SU-DHL-6 (cell line): Measurements from ENCODE around the gene LRP1B.

Source experiments
- H2AFZ ChIP-seq: fragments of 200-600 bp; sonication (generic); 2 replicates; pipeline ENCODE4 v1.6.1; 2014; ENCODE audit warnings: low read depth, mild to moderate bottlenecking, moderate library complexity, mixed read lengths, antibody characterized with exemption, low read length; ENCODE audit not compliant: severe bottlenecking
- H3F3A ChIP-seq: fragments of 200-600 bp; shearing (Covaris generic); 2 replicates; pipeline ENCODE4 v1.6.0; 2016; ENCODE audit warnings: antibody characterized with exemption, mild to moderate bottlenecking; ENCODE audit not compliant: insufficient read depth
- H3K27ac ChIP-seq: fragments of 200-600 bp; sonication (generic); 2 replicates; pipeline ENCODE4 v1.5.1; 2016; ENCODE audit warnings: low read depth, mild to moderate bottlenecking, low read length, moderate library complexity, mixed read lengths
- H3K27me3 ChIP-seq: fragments of 200-600 bp; sonication (generic), shearing (Covaris generic); 2 replicates; pipeline ENCODE4 v1.6.0; 2014; ENCODE audit warnings: mild to moderate bottlenecking, low read length
- H3K36me3 ChIP-seq: fragments of 200-600 bp; sonication (generic); 2 replicates; pipeline ENCODE4 v1.6.1; 2014; ENCODE audit warnings: mild to moderate bottlenecking, low read length, mixed read lengths
- H3K4me2 ChIP-seq: fragments of 300-600, 200-600 bp; shearing (Covaris generic), sonication (generic); 2 replicates; pipeline ENCODE4 v1.6.0; 2014; ENCODE audit warnings: low read length, low read depth, mild to moderate bottlenecking; ENCODE audit not compliant: poor library complexity, severe bottlenecking
- H3K4me3 ChIP-seq: fragments of 200-600 bp; sonication (generic); 2 replicates; pipeline ENCODE4 v1.5.1; 2014; ENCODE audit warnings: antibody characterized with exemption, low read length, mild to moderate bottlenecking, mixed read lengths; ENCODE audit not compliant: insufficient read depth, poor library complexity, severe bottlenecking
- H3K79me2 ChIP-seq: fragments of 200-600 bp; sonication (generic); 2 replicates; pipeline ENCODE4 v1.6.1; 2014; ENCODE audit warnings: mild to moderate bottlenecking, low read length, moderate library complexity; ENCODE audit not compliant: insufficient read depth
- H3K9ac ChIP-seq: fragments of 200-600 bp; sonication (generic); 2 replicates; pipeline ENCODE4 v1.7.0; 2014; ENCODE audit warnings: mild to moderate bottlenecking, low read length
- H3K9me2 ChIP-seq: fragments of 200-600 bp; sonication (generic); replicated peaks from 2 replicates; pipeline ENCODE4 v1.6.1; 2014; ENCODE audit warnings: low read length; ENCODE audit not compliant: insufficient read depth
- H3K9me3 ChIP-seq: fragments of 200-600 bp; sonication (generic); 2 replicates; pipeline ENCODE4 v1.6.1; 2014; ENCODE audit warnings: low read length, mixed read lengths; ENCODE audit not compliant: insufficient read depth
- H4K20me1 ChIP-seq: fragments of 200-600 bp; sonication (generic); 2 replicates; pipeline ENCODE4 v1.6.1; 2014; ENCODE audit warnings: low read depth, mild to moderate bottlenecking, antibody characterized with exemption, low read length, moderate library complexity, mixed read lengths
- CTCF ChIP-seq: fragments of 200-600 bp; sonication (generic); IDR thresholded peaks from one replicate; pipeline ENCODE4 v1.5.1; 2017; ENCODE audit warnings: antibody characterized with exemption, mild to moderate bottlenecking, low read length, moderate library complexity; ENCODE audit not compliant: insufficient read depth, poor library complexity, severe bottlenecking
- EZH2phosphoT487 ChIP-seq: fragments of 200-600 bp; sonication (generic), shearing (Covaris generic); conservative IDR thresholded peaks from 2 replicates; pipeline ENCODE4 v1.6.1; 2018; ENCODE audit warnings: mild to moderate bottlenecking, antibody characterized with exemption, low read length, moderate library complexity, mixed read lengths

The LRP1B gene

GRCh38 chr2:141417246-141417797, 713.5 kb downstream of the LRP1B start:
- Histone ChIP-seq H3K79me2 (no peaks in the 10 kb centered on the region), H3K9ac (no peak overlapping the region), H3K27me3 (no peaks in the 10 kb centered on the region), H3K27ac (no peak overlapping the region), H3F3A (no peaks in the 10 kb centered on the region), H3K36me3 (no peaks in the 10 kb centered on the region), H3K9me2 (no peaks in the 10 kb centered on the region), H4K20me1 (no peaks in the 10 kb centered on the region), H2AFZ (no peak overlapping the region), H3K4me3 (no peak overlapping the region), H3K4me2 (no peak overlapping the region), H3K9me3 (no peaks in the 10 kb centered on the region)
- TF ChIP-seq EZH2phosphoT487 (no peak), CTCF (no peak)

- Histone ChIP-seq H3K9me3 (no peaks in the 10 kb centered on the region), H3K4me3 (no peak overlapping the region), H3K9me2 (no peaks in the 10 kb centered on the region), H3K79me2 (no peaks in the 10 kb centered on the region), H3K27ac (no peak overlapping the region), H3K4me2 (no peak overlapping the region), H3K9ac (no peak overlapping the region), H2AFZ (no peak overlapping the region), H3K36me3 (no peaks in the 10 kb centered on the region), H4K20me1 (no peaks in the 10 kb centered on the region), H3K27me3 (no peaks in the 10 kb centered on the region), H3F3A (no peaks in the 10 kb centered on the region)
- TF ChIP-seq CTCF = no peak
- TF ChIP-seq EZH2phosphoT487 = no peak
These were observed 719.4 kb downstream of the LRP1B start for GRCh38 chr2:141411419-141411818.

- H3K36me3 ChIP-seq = no peaks in the 10 kb centered on the region
- no peaks in the 10 kb centered on the region for H4K20me1 ChIP-seq
- no peaks in the 10 kb centered on the region for H3K27me3 ChIP-seq
- H3K9me2 ChIP-seq = no peaks in the 10 kb centered on the region
- H3K4me3 ChIP-seq = no peak overlapping the region
- no peak overlapping the region for H3K27ac ChIP-seq
- H3K9ac ChIP-seq = no peak overlapping the region
- H3K4me2 ChIP-seq = no peak overlapping the region
- H3F3A ChIP-seq = no peaks in the 10 kb centered on the region
- H3K9me3 ChIP-seq = no peaks in the 10 kb centered on the region
- H2AFZ ChIP-seq = no peak overlapping the region
- H3K79me2 ChIP-seq = no peaks in the 10 kb centered on the region
- TF ChIP-seq CTCF (peak; percentile 25), EZH2phosphoT487 (no peak)
These were observed 731.5 kb downstream of the LRP1B start for GRCh38 chr2:141399270-141399669.

GRCh38 chr2:141393214-141393545, 737.6 kb downstream of the LRP1B start:
- no peak overlapping the region for H3K4me3 ChIP-seq
- no peaks in the 10 kb centered on the region for H3F3A ChIP-seq
- no peaks in the 10 kb centered on the region for H3K79me2 ChIP-seq
- no peak overlapping the region for H3K9ac ChIP-seq
- H3K27ac ChIP-seq = no peak overlapping the region
- no peak overlapping the region for H2AFZ ChIP-seq
- TF ChIP-seq EZH2phosphoT487 (no peak), CTCF (no peak)
- no peaks in the 10 kb centered on the region for H3K27me3 ChIP-seq
- no peaks in the 10 kb centered on the region for H3K36me3 ChIP-seq
- no peak overlapping the region for H3K4me2 ChIP-seq
- H4K20me1 ChIP-seq = no peaks in the 10 kb centered on the region
- no peaks in the 10 kb centered on the region for H3K9me3 ChIP-seq
- no peaks in the 10 kb centered on the region for H3K9me2 ChIP-seq
